Measurements from ENCODE around the gene MORN1.

Gene MORN1

DNA sequence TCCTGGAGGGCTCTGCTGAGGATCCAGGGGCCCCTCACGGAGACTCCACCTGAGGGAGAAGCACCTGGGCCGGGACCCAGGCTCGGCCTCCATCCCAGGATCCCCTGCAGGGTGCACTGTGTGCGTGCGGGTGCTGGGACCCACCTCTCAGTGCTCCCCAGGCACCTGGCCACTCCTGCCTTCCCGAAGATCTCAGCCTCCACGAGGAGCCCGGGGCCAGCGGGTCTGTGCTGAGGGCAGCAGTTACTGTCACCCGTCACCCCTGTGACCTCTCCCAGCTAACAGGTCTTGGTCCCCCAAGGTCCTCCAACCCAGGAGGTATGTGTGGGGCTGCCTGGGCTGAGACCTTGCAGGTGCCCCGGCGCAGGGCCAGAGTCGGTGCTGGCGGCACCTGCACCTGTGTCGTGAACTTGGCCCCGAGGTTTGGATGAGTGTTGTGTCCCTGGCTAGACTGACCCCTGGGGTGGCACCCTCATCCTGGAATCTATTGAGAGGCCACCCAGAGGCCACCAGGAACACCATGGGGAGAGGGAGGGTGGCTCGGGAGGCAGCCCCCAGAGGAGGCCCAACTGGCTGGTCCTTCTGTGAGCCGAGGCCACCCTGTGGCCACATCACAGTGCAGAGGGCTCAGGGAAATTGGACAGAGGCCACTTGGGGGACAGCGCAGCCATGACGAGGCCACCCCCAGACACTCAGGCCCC lies 17.7 kb downstream of the MORN1 start:
- no peak for DNase-seq (ENCODE audit: low read depth)

DNA sequence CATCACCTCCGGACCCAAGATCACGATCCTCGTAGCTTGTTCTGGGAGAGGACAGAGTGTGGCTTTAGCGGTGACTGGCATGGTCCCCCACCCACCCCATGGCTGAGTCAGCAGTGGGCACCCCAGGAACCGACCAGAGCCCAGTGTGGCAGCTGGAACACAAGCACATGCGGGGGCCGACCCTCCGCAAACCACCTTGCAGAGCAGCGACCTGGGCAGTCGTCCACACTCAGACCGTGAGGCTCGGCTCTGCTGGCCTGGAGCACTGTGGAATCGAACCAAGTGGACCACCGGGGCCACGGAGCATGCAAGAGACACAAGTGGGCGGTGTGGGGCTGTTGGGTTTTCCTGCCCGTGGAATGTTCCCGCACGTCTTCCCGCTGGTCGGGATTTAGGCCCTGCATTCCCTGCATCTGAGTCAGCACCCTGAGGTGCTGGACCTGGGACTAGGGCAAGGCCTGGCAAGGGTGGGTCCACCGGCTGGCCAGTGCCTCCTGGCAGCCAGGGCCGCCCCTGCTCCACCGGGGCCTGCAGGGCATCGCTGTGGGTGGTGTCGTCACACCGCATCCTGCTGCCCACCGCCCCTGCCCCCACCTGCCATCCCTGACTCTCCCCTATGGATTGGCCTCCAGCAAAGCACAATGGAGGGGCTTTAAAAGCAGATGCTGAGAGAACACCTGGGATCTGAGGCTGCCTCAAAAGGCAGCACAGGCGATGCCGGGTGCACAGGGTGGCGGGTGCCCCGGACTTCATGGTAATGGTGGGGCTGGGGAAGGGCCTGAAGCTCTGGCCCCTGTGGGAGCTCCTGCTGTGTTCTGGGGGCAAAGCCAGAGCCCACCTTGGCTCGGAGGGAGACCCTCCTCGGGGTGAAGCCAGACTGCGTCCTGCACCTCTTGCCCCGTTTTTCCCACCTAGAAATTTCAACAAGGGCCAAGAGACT lies 18.5 kb downstream of the MORN1 start:
- DNase-seq (ENCODE audit: low read depth), result no peak

- DNase-seq (ENCODE audit: low read depth), result no peak
These were observed 23.2 kb downstream of the MORN1 start for GRCh38 chr1:2368053-2368744.

GRCh38 chr1:2363847-2364513 lies 27.4 kb downstream of the MORN1 start:
- no peak for DNase-seq (ENCODE audit: low read depth)

DNA sequence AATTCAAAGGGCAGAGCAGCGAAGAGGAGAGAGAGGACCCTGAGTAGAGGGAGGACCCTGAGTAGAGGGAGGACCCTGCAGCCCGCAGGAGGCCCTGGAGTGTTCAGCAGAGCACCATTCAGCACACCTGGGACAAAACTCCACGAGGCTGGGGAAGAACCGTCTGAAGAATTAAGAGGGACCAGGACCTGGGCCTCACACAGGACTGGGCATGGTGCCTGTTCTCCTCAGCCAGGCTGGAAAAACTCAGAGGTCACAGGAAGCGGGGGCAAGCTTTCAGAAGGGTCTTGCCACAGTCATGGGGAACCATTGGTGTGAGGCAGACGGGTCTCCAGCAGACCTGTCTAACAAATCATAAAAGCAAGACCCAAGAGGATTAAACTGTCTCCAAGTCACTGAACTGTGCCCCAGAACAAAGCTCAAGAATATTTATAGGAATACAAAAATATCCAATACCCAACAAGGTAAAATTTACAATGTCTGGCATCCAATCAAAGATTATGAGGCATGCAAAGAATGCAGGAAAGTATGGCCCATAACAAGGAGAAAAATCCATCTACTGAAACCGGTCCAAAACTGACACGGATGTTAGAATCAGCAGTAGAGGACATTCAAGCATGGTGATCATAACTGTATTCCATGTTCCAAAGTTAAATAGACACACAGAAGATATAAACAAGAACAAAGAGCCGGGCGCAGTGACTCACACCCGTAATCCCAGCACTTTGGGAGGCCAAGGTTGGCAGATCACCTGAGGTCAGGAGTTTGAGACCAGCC lies 30.6 kb downstream of the MORN1 start:
- no peak for DNase-seq (ENCODE audit: low read depth)

DNA sequence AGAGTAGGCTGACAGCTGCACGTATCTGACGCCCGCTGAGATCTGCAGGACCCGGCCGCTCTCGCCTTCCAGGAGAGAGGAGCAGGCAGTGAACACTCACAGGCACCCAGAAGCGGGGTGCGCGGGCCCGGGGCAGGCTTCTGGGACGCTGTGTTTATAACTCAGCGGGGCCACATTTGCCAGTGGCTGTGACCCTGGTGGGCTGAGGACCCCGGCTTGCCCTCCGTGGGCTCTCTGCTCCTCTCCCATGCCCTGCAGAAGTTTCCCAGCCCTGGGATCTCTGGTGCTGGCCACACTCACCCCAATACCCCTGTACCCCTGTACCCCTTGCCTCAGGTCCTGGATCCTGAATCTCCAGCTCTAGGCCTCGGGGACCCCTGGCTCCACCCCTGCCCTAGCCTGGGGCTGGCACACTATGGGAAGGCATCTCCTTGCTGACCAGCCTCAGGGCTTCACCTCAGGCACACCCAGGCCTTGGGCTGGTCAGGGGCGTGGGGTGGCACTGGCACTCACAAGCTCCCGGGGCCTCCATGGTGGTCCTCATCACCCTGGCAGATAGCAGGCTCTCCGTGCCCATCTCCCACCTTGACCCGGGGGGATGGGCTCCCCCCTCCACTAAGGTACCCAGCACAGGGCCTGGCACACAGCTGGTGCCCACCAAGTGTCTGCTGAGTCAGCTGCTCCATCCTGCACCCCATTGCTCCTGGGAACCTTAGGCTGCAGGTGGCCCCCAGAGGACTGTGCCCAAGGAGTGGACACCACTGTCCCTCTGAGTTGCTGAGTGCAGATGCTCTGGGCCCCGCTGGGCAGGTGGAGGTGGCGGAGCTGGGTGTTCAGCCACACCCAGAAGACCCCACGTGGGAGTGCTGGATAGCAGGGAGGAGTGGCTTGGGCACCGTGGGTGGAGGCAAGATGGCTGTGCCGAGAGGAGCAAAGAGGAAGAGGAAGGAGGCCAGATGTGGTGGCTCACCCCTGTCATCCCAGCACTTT lies 32.4 kb downstream of the MORN1 start:
- DNase-seq (ENCODE audit: low read depth), result no peak

DNA sequence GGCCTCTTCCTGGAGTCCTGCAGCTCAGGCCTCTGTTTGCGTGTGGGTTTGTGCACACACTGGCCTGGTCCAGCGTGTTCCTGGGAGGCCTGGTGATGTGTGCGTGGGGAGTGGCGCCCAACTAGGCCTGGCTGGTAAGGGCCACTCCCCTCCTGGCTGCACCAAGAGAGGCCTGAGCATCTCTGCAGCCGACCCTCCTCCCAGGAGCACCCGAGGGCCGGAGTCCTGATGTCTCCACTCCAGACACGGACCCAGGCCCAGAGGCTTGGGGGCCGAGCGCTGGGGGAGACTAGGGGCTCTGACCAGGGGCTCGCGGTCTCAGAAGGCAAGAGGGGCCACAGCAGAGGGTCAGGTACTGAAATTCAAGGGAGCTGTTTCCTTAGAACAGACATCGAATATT lies 33.3 kb downstream of the MORN1 start:
- DNase-seq (ENCODE audit: low read depth), result no peak

- no peak for DNase-seq (ENCODE audit: low read depth)
These were observed 34.2 kb downstream of the MORN1 start for GRCh38 chr1:2356911-2357845.

DNA sequence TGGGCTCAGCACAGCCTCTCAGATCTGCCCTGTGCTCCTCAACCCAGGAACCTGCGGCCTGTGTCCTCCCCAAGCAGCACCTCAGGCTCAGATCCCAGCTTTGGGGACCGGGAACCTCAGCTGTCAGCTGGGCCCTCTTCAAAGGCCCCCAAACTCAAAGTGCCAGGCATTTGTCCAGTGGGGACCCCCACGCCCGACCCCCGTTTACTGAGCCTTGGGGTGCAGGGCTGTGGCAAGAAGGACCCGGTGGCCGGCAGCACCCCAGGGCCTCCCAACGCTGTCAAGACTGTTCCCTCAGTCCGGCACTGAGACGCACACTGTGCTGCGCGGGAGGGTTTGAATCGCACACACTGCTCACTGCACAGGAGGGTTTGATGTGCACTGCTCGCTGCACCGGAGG lies 35.0 kb downstream of the MORN1 start:
- no peak for DNase-seq (ENCODE audit: low read depth)

DNA sequence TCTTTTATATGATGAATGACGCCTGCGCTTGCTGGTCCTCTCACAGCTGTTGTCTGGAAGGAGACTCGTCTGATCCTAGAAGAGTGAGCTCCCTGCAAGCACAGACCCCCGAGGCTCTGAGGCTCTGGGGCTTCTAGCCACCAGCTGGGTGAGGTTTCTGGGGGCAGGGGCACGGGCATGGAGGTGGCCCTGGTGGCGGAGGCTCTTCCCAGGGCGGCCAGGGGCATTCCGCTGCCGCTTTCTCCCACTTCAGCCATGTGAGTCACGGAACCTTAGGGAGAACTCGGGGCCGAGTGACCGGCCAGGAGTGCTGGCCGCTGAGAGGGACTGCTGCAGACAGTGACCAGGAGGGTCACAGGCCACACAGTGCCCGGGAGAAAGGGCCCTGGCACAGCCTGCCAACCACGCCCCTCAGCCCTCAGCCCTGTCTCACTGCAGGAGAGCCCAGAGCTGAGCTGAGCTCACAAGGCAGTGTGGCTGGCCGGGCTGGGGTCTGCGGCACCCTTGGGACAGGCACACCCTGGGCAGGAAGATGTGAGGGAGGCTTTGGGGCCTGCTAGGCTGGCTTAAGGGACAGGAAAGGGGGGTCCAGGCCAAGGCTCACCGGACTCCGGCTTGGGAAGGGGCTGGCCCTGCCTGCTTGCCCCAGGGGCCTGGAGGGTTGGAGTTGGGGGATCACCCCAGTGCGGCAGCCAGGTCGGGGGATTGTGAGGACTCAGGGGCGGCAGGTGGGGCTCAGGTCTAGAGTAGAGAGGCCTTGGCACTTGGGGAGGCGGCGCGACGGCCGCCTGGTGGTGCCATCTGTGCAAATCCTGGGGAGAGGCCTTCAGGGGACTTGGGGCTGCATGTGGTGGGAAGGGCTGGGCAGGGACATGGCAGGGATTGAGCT lies 35.7 kb downstream of the MORN1 start:
- DNase-seq (ENCODE audit: low read depth), result no peak

- no peak for DNase-seq (ENCODE audit: low read depth)
These were observed 36.6 kb downstream of the MORN1 start for GRCh38 chr1:2354511-2355372.

DNA sequence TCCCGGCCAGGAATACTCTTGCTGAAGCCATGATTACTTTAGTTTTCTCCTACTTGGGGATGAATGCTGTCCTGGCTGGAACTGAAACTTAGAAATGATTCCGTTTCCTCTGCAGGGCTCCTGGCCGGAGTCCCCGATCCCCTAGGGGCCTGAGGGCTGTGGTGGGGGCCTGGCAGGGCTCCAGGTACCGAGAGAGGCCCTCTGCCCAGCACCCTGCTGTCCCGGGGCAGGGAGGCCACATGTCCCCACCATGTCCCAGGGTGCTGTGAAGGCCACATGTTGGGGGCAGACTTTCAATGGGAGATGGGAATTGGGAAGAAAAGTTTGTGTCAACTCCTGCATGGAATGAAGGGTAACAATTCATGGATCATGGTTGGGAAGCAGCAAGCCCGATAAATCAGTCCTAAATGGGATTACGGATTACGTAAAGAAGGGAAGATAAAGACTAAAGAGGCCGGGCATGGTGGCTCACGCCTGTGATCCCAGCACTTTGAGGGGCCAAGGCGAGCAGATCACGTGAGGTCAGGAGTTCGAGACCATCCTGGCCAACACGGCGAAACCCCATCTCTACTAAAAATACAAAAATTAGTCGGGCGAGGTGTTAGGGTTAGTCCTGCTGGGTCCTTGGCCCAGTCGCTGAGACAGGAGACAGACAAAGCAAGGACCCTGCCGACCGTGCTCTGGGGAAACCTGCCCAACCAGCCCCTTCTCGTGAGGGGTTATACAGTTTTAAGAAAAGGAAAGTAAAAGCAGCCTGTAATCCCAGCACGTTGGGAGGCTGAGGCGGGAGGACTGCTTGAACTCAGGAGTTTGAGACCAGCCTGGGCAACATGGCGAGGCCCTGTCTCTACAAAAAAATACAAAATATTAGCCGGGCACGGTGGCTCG lies 37.6 kb downstream of the MORN1 start:
- no peak for DNase-seq (ENCODE audit: low read depth)

GRCh38 chr1:2352897-2353550 lies 38.3 kb downstream of the MORN1 start:
- DNase-seq (ENCODE audit: low read depth), result no peak

GRCh38 chr1:2352341-2352896 lies 38.9 kb downstream of the MORN1 start:
- no peak for DNase-seq (ENCODE audit: low read depth)

DNA sequence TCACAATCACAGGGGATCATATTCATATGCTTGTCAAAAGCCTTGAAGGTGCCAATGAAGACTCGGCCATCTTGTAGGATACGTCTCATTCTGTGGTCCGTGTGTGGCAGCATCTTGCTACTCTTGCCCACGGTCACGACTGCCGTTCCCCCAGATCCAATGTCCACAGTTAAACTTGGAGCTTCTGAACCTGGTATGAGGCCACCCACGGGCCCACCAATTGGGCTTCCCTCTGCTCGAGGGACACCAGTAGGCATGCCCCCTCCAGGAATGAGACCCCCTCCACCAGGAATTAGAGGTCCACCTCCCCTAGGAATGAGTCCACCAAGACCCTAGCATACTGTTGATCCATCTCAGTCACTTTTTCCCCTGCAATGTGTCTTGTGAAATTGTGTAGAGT lies 39.6 kb downstream of the MORN1 start:
- no peak for DNase-seq (ENCODE audit: low read depth)

Measured in CMK (cell line).